ENCODE measurements around the gene ARL1. TPM values are rescaled to one million over a fixed set of nuclear protein-coding genes. Genes with fewer than 3 reads are reported as not detected.

Gene ARL1
- total RNA-seq, 1 donor: 24.7 TPM

- H3K27me3 ChIP-seq (ENCODE audit: insufficient read depth, low read length): no peaks in the 10 kb centered on the region
- no peak overlapping the region for H3K4me3 ChIP-seq (ENCODE audit: low read length)
- no peaks in the 10 kb centered on the region for H3K9me3 ChIP-seq (ENCODE audit: low read depth, low read length)
- no peaks in the 10 kb centered on the region for H3K4me1 ChIP-seq (ENCODE audit: insufficient read depth, low read length)
Measured at GRCh38 chr12:101372431-101372830, 35.1 kb downstream of the ARL1 start.

GRCh38 chr12:101368016-101368415 lies 39.6 kb downstream of the ARL1 start:
- H3K9me3 ChIP-seq (ENCODE audit: low read depth, low read length): no peaks in the 10 kb centered on the region
- H3K4me1 ChIP-seq (ENCODE audit: insufficient read depth, low read length): no peaks in the 10 kb centered on the region
- no peaks in the 10 kb centered on the region for H3K27me3 ChIP-seq (ENCODE audit: insufficient read depth, low read length)
- no peak overlapping the region for H3K4me3 ChIP-seq (ENCODE audit: low read length)

- Histone ChIP-seq H3K4me3 (ENCODE audit: low read length) (no peak overlapping the region), H3K9me3 (ENCODE audit: low read depth, low read length) (no peaks in the 10 kb centered on the region), H3K4me1 (ENCODE audit: insufficient read depth, low read length) (no peaks in the 10 kb centered on the region), H3K27me3 (ENCODE audit: insufficient read depth, low read length) (no peaks in the 10 kb centered on the region)
Measured at GRCh38 chr12:101361455-101361854, 46.1 kb downstream of the ARL1 start.

GRCh38 chr12:101356794-101357193 lies 50.8 kb downstream of the ARL1 start:
- Histone ChIP-seq H3K9me3 (ENCODE audit: low read depth, low read length) (no peaks in the 10 kb centered on the region), H3K4me1 (ENCODE audit: insufficient read depth, low read length) (no peaks in the 10 kb centered on the region), H3K27me3 (ENCODE audit: insufficient read depth, low read length) (no peaks in the 10 kb centered on the region), H3K4me3 (ENCODE audit: low read length) (no peak overlapping the region)

- Histone ChIP-seq H3K27me3 (ENCODE audit: insufficient read depth, low read length) (no peaks in the 10 kb centered on the region), H3K4me1 (ENCODE audit: insufficient read depth, low read length) (no peaks in the 10 kb centered on the region), H3K4me3 (ENCODE audit: low read length) (no peak overlapping the region), H3K9me3 (ENCODE audit: low read depth, low read length) (peaks cover 4% of the 10 kb centered on the region)
Measured at GRCh38 chr12:101351682-101352081, 55.9 kb downstream of the ARL1 start.

GRCh38 chr12:101343893-101344292 lies 63.7 kb downstream of the ARL1 start:
- no peaks in the 10 kb centered on the region for H3K4me1 ChIP-seq (ENCODE audit: insufficient read depth, low read length)
- H3K4me3 ChIP-seq (ENCODE audit: low read length): no peak overlapping the region
- H3K27me3 ChIP-seq (ENCODE audit: insufficient read depth, low read length): no peaks in the 10 kb centered on the region
- peaks cover 2% of the 10 kb centered on the region for H3K9me3 ChIP-seq (ENCODE audit: low read depth, low read length)

Other genes starting within 250 kb of the ARL1 start
- gene SLC5A8, start 197.5 kb downstream of the ARL1 start, total RNA-seq: not detected
- 12.5 TPM for gene UTP20, start 127.7 kb downstream of the ARL1 start, total RNA-seq
- not detected for gene SPIC, start 67.6 kb upstream of the ARL1 start, total RNA-seq
- gene MYBPC1, start 187.2 kb upstream of the ARL1 start, total RNA-seq: not detected